GM23338 (cell line): ENCODE measurements around the gene SHC4. TPM values are rescaled to one million over a fixed set of nuclear protein-coding genes. Genes with fewer than 3 reads are reported as not detected.

Experiments used
- ATAC-seq: fragments of 200-7000 bp; cut with Tn5 transposase; 3 replicates; pipeline ENCODE4 v1.9.1; 2020
- DNase-seq: peaks from one replicate; pipeline ENCODE4 v3.0.0-alpha.2; 2015; ENCODE audit warnings: low spot score
- H2AFZ ChIP-seq: fragments of 200-600 bp; sonication (generic); 2 replicates; pipeline ENCODE4 v1.8.0; 2016; ENCODE audit warnings: antibody characterized with exemption, mild to moderate bottlenecking, moderate library complexity
- H3F3A ChIP-seq: fragments of 200-600 bp; sonication (generic); replicated peaks from 2 replicates; pipeline ENCODE4 v1.8.0; 2017; ENCODE audit warnings: antibody characterized with exemption, mixed run types, low read depth
- H3K27ac ChIP-seq: fragments of 200-600 bp; sonication (generic); 2 replicates; pipeline ENCODE4 v1.6.1; 2016; ENCODE audit warnings: low read depth
- H3K27me3 ChIP-seq: fragments of 200-600 bp; sonication (generic); 2 replicates; pipeline ENCODE4 v1.8.0; 2016; ENCODE audit warnings: mild to moderate bottlenecking, mixed run types, moderate library complexity; ENCODE audit not compliant: insufficient read depth
- H3K36me3 ChIP-seq: fragments of 200-600 bp; sonication (generic); 2 replicates; pipeline ENCODE4 v1.8.0; 2016; ENCODE audit warnings: mild to moderate bottlenecking; ENCODE audit not compliant: insufficient read depth
- H3K4me1 ChIP-seq: fragments of 200-600 bp; sonication (generic); 2 replicates; pipeline ENCODE4 v1.8.0; 2016; ENCODE audit warnings: mild to moderate bottlenecking, moderate library complexity; ENCODE audit not compliant: insufficient read depth
- H3K4me2 ChIP-seq: fragments of 200-600 bp; sonication (generic); 2 replicates; pipeline ENCODE4 v1.7.1; 2017; ENCODE audit warnings: mixed run types
- H3K4me3 ChIP-seq: fragments of 200-600 bp; sonication (generic); 2 replicates; pipeline ENCODE4 v1.6.1; 2016; ENCODE audit warnings: mixed run types
- H3K79me2 ChIP-seq: fragments of 200-600 bp; sonication (generic); replicated peaks from 2 replicates; pipeline ENCODE4 v1.8.0; 2017; ENCODE audit warnings: mild to moderate bottlenecking; ENCODE audit not compliant: insufficient read depth
- H3K9me2 ChIP-seq: fragments of 200-600 bp; sonication (generic); 2 replicates; pipeline ENCODE4 v1.8.0; 2017; ENCODE audit not compliant: insufficient read depth
- H4K20me1 ChIP-seq: fragments of 200-600 bp; sonication (generic); replicated peaks from 2 replicates; pipeline ENCODE4 v1.8.0; 2017; ENCODE audit warnings: mild to moderate bottlenecking; ENCODE audit not compliant: insufficient read depth
- H3K27ac Mint-ChIP-seq: 2 replicates; pipeline ENCODE4 v1.8.0; 2020; ENCODE audit warnings: inconsistent platforms, mild to moderate bottlenecking, moderate library complexity, mixed read lengths
- H3K27me3 Mint-ChIP-seq: 3 replicates; pipeline ENCODE4 v1.8.0; 2022; ENCODE audit warnings: low read depth, mild to moderate bottlenecking, moderate library complexity, mixed read lengths, inconsistent platforms; ENCODE audit not compliant: insufficient read depth, poor library complexity
- H3K36me3 Mint-ChIP-seq: 3 replicates; pipeline ENCODE4 v1.8.0; 2021; ENCODE audit warnings: low read depth, mild to moderate bottlenecking, inconsistent platforms, moderate library complexity, mixed read lengths
- H3K4me1 Mint-ChIP-seq: 3 replicates; pipeline ENCODE4 v1.8.0; 2020; ENCODE audit warnings: mild to moderate bottlenecking, inconsistent platforms, mixed read lengths
- H3K4me3 Mint-ChIP-seq: 3 replicates; pipeline ENCODE4 v1.8.0; 2021; ENCODE audit warnings: moderate library complexity, mild to moderate bottlenecking, inconsistent platforms, mixed read lengths
- H3K9me3 Mint-ChIP-seq: 3 replicates; pipeline ENCODE4 v1.8.0; 2020; ENCODE audit warnings: moderate library complexity, mild to moderate bottlenecking, inconsistent platforms, mixed read lengths
- CREB1 ChIP-seq: fragments of 250-450 bp; sonication (Bioruptor Pico); IDR thresholded peaks from 2 replicates; pipeline ENCODE4 v1.5.0; 2020; ENCODE audit warnings: low read depth, mild to moderate bottlenecking, moderate library complexity
- CTCF ChIP-seq, 2 experiments: fragments of 200-600 bp in 1 of 2; sonication (generic) in 1 of 2; conservative IDR thresholded peaks; 2 replicates each; pipeline versions ENCODE4 v1.5.1 to v1.6.1; 2016 to 2017; ENCODE audit warnings: antibody characterized with exemption in 2 of 2, low read depth in 2 of 2, mild to moderate bottlenecking in 2 of 2, moderate library complexity in 1 of 2
- EZH2 ChIP-seq: fragments of 200-600 bp; sonication (generic); IDR thresholded peaks from one replicate; pipeline ENCODE4 v1.8.0; 2017; ENCODE audit warnings: antibody characterized with exemption, mild to moderate bottlenecking, low read depth; ENCODE audit not compliant: unreplicated experiment
- EZH2phosphoT487 ChIP-seq: fragments of 200-600 bp; sonication (generic); IDR thresholded peaks from one replicate; pipeline ENCODE4 v1.8.1; 2018; ENCODE audit warnings: antibody characterized with exemption; ENCODE audit not compliant: unreplicated experiment
- JUNB ChIP-seq: IDR thresholded peaks from one replicate; pipeline ENCODE4 v1.6.1; 2016; ENCODE audit warnings: antibody characterized with exemption; ENCODE audit not compliant: unreplicated experiment
- NANOG ChIP-seq: IDR thresholded peaks from 2 replicates; pipeline ENCODE4 v1.6.1; 2016; ENCODE audit warnings: antibody characterized with exemption, borderline replicate concordance
- POLR2AphosphoS5 ChIP-seq: IDR thresholded peaks from 2 replicates; pipeline ENCODE4 v1.6.1; 2016; ENCODE audit warnings: antibody characterized with exemption, low read depth
- ZNF114 ChIP-seq: fragments of 250-450 bp; sonication (Bioruptor Pico); IDR thresholded peaks from 2 replicates; pipeline ENCODE4 v1.5.0; 2020; ENCODE audit warnings: mild to moderate bottlenecking, moderate library complexity
- ZNF331 ChIP-seq: fragments of 250-450 bp; sonication (Bioruptor Pico); IDR thresholded peaks from 2 replicates; pipeline ENCODE4 v1.5.0; 2020; ENCODE audit warnings: low read depth, mild to moderate bottlenecking, moderate library complexity
- polyA plus RNA-seq: library from polyadenylated mRNA; unstranded; fragments of >200 nt; fragmentation: Nextera tagmentation; extraction: Ambion mirVana; gene quantifications from 2 replicates; pipeline ENCODE4 v1.2.1, GENCODE V29; 2016
- total RNA-seq: library from RNA; depleted of rRNA; stranded (reverse); fragments of >200 nt; shearing (Covaris generic); gene quantifications from 2 replicates; pipeline ENCODE4 v1.2.3, GENCODE V29; 2014
- TF ChIP-seq, protein P1 (sequence below): fragments of 250-450 bp; sonication (Bioruptor Pico); IDR thresholded peaks from 2 replicates; pipeline ENCODE4 v1.5.0; 2020; ENCODE audit warnings: mild to moderate bottlenecking, moderate library complexity
- TF ChIP-seq, protein P2 (sequence below): IDR thresholded peaks from 2 replicates; pipeline ENCODE4 v1.6.1; 2016; ENCODE audit warnings: antibody characterized with exemption
- TF ChIP-seq, protein P3 (sequence below): IDR thresholded peaks from one replicate; pipeline ENCODE4 v1.6.1; 2018; ENCODE audit warnings: antibody characterized with exemption; ENCODE audit not compliant: unreplicated experiment

SHC4 gene
- total and polyA plus RNA-seq, 2 experiments from 2014 or later: 0.21 to 0.32 TPM

GRCh38 chr15:48893311-48893710 is 70.4 kb downstream of the SHC4 start:
- Histone ChIP-seq H3K4me2 (no peak overlapping the region), H3K4me3 (no peak overlapping the region), H3K4me1 (peaks cover 12% of the 10 kb centered on the region), H3K36me3 (no peaks in the 10 kb centered on the region), H3K27me3 (no peaks in the 10 kb centered on the region), H3K9me2 (no peaks in the 10 kb centered on the region), H3K79me2 (no peaks in the 10 kb centered on the region), H3F3A (no peaks in the 10 kb centered on the region), H3K27ac (no peak overlapping the region), H2AFZ (0 out of 2 replicates have a peak overlapping the region, but pooled peaks have one; percentile 14), H4K20me1 (no peaks in the 10 kb centered on the region)
- Mint-ChIP-seq H3K4me3 (no peak overlapping the region), H3K4me1 (peaks cover 18% of the 10 kb centered on the region), H3K36me3 (no peaks in the 10 kb centered on the region), H3K9me3 (no peaks in the 10 kb centered on the region), H3K27ac (no peak overlapping the region), H3K27me3 (peaks cover 5% of the 10 kb centered on the region)
- no peak for ATAC-seq
- DNase-seq: no peak
- TF ChIP-seq, protein P1, sequence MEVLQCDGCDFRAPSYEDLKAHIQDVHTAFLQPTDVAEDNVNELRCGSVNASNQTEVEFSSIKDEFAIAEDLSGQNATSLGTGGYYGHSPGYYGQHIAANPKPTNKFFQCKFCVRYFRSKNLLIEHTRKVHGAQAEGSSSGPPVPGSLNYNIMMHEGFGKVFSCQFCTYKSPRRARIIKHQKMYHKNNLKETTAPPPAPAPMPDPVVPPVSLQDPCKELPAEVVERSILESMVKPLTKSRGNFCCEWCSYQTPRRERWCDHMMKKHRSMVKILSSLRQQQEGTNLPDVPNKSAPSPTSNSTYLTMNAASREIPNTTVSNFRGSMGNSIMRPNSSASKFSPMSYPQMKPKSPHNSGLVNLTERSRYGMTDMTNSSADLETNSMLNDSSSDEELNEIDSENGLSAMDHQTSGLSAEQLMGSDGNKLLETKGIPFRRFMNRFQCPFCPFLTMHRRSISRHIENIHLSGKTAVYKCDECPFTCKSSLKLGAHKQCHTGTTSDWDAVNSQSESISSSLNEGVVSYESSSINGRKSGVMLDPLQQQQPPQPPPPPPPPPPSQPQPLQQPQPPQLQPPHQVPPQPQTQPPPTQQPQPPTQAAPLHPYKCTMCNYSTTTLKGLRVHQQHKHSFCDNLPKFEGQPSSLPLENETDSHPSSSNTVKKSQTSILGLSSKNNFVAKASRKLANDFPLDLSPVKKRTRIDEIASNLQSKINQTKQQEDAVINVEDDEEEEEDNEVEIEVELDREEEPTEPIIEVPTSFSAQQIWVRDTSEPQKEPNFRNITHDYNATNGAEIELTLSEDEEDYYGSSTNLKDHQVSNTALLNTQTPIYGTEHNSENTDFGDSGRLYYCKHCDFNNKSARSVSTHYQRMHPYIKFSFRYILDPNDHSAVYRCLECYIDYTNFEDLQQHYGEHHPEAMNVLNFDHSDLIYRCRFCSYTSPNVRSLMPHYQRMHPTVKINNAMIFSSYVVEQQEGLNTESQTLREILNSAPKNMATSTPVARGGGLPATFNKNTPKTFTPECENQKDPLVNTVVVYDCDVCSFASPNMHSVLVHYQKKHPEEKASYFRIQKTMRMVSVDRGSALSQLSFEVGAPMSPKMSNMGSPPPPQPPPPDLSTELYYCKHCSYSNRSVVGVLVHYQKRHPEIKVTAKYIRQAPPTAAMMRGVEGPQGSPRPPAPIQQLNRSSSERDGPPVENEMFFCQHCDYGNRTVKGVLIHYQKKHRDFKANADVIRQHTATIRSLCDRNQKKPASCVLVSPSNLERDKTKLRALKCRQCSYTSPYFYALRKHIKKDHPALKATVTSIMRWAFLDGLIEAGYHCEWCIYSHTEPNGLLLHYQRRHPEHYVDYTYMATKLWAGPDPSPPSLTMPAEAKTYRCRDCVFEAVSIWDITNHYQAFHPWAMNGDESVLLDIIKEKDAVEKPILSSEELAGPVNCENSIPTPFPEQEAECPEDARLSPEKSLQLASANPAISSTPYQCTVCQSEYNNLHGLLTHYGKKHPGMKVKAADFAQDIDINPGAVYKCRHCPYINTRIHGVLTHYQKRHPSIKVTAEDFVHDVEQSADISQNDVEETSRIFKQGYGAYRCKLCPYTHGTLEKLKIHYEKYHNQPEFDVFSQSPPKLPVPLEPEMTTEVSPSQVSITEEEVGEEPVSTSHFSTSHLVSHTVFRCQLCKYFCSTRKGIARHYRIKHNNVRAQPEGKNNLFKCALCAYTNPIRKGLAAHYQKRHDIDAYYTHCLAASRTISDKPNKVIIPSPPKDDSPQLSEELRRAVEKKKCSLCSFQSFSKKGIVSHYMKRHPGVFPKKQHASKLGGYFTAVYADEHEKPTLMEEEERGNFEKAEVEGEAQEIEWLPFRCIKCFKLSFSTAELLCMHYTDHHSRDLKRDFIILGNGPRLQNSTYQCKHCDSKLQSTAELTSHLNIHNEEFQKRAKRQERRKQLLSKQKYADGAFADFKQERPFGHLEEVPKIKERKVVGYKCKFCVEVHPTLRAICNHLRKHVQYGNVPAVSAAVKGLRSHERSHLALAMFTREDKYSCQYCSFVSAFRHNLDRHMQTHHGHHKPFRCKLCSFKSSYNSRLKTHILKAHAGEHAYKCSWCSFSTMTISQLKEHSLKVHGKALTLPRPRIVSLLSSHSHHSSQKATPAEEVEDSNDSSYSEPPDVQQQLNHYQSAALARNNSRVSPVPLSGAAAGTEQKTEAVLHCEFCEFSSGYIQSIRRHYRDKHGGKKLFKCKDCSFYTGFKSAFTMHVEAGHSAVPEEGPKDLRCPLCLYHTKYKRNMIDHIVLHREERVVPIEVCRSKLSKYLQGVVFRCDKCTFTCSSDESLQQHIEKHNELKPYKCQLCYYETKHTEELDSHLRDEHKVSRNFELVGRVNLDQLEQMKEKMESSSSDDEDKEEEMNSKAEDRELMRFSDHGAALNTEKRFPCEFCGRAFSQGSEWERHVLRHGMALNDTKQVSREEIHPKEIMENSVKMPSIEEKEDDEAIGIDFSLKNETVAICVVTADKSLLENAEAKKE (CRISPR knock-in tag): no peak
- no peak for TF ChIP-seq CTCF (conservative IDR thresholded peaks at IDR 0.05; ENCODE audit: low read depth in 2 of 2)
- no peak for TF ChIP-seq ZNF331 (CRISPR knock-in tag)
- TF ChIP-seq ZNF114 (CRISPR knock-in tag): no peak
- TF ChIP-seq, protein P2, sequence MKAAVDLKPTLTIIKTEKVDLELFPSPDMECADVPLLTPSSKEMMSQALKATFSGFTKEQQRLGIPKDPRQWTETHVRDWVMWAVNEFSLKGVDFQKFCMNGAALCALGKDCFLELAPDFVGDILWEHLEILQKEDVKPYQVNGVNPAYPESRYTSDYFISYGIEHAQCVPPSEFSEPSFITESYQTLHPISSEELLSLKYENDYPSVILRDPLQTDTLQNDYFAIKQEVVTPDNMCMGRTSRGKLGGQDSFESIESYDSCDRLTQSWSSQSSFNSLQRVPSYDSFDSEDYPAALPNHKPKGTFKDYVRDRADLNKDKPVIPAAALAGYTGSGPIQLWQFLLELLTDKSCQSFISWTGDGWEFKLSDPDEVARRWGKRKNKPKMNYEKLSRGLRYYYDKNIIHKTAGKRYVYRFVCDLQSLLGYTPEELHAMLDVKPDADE: no peak
- no peak for TF ChIP-seq NANOG
- TF ChIP-seq POLR2AphosphoS5: no peak
- TF ChIP-seq JUNB: no peak
- TF ChIP-seq EZH2: no peak
- no peak for TF ChIP-seq CREB1 (CRISPR knock-in tag)
- TF ChIP-seq, protein P3, sequence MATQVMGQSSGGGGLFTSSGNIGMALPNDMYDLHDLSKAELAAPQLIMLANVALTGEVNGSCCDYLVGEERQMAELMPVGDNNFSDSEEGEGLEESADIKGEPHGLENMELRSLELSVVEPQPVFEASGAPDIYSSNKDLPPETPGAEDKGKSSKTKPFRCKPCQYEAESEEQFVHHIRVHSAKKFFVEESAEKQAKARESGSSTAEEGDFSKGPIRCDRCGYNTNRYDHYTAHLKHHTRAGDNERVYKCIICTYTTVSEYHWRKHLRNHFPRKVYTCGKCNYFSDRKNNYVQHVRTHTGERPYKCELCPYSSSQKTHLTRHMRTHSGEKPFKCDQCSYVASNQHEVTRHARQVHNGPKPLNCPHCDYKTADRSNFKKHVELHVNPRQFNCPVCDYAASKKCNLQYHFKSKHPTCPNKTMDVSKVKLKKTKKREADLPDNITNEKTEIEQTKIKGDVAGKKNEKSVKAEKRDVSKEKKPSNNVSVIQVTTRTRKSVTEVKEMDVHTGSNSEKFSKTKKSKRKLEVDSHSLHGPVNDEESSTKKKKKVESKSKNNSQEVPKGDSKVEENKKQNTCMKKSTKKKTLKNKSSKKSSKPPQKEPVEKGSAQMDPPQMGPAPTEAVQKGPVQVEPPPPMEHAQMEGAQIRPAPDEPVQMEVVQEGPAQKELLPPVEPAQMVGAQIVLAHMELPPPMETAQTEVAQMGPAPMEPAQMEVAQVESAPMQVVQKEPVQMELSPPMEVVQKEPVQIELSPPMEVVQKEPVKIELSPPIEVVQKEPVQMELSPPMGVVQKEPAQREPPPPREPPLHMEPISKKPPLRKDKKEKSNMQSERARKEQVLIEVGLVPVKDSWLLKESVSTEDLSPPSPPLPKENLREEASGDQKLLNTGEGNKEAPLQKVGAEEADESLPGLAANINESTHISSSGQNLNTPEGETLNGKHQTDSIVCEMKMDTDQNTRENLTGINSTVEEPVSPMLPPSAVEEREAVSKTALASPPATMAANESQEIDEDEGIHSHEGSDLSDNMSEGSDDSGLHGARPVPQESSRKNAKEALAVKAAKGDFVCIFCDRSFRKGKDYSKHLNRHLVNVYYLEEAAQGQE: no peak
- TF ChIP-seq EZH2phosphoT487: no peak
